ENCODE measurements around the gene SPEG. TPM values are rescaled to one million over a fixed set of nuclear protein-coding genes. Genes with fewer than 3 reads are reported as not detected.

Gene SPEG
- total and polyA plus RNA-seq, 10 donors, result 0.74 to 8.2 (median 3.7) TPM

GRCh38 chr2:219506802-219507526, 72.3 kb downstream of the SPEG start:
- no peak overlapping the region for H3K4me3 ChIP-seq
- peaks cover 0 to 43% (median 30%) of the 10 kb centered on the region in 7 donors for H3K27me3 ChIP-seq (replicated peaks in 1 of 7)
- DNase-seq, result no peak
- TF ChIP-seq POLR2A (IDR thresholded peaks at IDR 0.05) (no peak), POLR2AphosphoS5 (IDR thresholded peaks at IDR 0.05) (peak in 1 of 3 donors; percentile 8)
- TF ChIP-seq, protein P1, sequence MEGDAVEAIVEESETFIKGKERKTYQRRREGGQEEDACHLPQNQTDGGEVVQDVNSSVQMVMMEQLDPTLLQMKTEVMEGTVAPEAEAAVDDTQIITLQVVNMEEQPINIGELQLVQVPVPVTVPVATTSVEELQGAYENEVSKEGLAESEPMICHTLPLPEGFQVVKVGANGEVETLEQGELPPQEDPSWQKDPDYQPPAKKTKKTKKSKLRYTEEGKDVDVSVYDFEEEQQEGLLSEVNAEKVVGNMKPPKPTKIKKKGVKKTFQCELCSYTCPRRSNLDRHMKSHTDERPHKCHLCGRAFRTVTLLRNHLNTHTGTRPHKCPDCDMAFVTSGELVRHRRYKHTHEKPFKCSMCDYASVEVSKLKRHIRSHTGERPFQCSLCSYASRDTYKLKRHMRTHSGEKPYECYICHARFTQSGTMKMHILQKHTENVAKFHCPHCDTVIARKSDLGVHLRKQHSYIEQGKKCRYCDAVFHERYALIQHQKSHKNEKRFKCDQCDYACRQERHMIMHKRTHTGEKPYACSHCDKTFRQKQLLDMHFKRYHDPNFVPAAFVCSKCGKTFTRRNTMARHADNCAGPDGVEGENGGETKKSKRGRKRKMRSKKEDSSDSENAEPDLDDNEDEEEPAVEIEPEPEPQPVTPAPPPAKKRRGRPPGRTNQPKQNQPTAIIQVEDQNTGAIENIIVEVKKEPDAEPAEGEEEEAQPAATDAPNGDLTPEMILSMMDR (IDR thresholded peaks at IDR 0.05 in 8 of 11, conservative IDR thresholded peaks at IDR 0.05 in 3 of 11), result no peak
- H3K9me3 ChIP-seq, result no peaks in the 10 kb centered on the region
- WGBS, 5 donors, result 87 to 89% (median 88%) methylated on average over 11 to 17 of the region's 17 CpGs
- H3K27ac ChIP-seq, result no peak overlapping the region
- peaks cover 0 to 62% (median 53%) of the 10 kb centered on the region in 6 donors for H3K36me3 ChIP-seq
- peaks cover 4 to 29% (median 18%) of the 10 kb centered on the region in 6 donors for H3K4me1 ChIP-seq
- intact Hi-C loops (cut with DNase I; ENCODE audit: low total_unique reads), result no loop called here

DNA sequence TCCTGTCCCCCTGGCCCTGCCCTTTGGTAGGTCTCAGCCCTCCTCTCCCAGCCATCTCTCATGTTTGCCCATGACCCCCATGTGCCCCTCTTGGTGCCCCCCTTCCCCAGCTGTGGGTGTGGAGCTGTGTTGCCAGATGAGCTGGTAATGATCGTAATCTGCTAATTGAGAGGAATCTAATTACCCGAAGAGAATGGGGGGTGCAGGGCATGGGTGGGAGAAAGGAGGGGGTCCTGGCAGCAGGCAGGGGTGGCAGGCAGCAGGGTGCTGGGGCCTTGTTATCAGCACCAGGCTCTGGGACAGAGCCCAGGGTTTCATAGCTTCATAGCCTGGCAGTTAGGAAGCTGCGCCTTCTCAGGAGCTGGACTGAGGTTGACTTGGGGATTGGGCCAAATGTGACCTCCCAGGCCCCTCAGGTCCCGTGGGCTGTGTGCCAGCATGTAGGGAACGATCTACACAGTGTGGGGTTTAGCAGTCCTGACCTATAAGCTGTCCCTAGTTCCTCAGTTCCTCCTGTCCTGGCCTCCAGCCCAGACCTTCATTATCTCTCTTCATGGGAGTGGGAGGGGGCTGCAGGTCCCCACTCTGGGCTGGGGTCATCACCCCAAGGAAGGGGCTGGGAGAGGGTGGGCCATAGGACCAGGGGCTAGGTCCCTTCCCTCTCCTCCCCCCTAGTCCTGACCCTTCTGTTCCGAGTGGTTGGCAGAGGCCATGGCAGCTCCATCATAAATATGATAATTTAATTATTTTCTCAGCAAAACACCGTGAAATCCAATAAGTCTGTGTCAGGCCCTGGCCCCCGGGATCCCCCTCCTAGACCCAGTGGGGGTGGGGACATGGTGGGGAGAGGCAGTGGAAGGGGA, 73.2 kb downstream of the SPEG start:
- Histone ChIP-seq H3K27ac (no peak overlapping the region), H3K27me3 (replicated peaks in 1 of 7) (peaks cover 0 to 51% (median 39%) of the 10 kb centered on the region in 7 donors), H3K9me3 (no peaks in the 10 kb centered on the region), H3K36me3 (peaks cover 0 to 54% (median 49%) of the 10 kb centered on the region in 6 donors), H3K4me3 (no peak overlapping the region), H3K4me1 (peaks cover 4 to 33% (median 19%) of the 10 kb centered on the region in 6 donors)
- TF ChIP-seq POLR2A (IDR thresholded peaks at IDR 0.05) (no peak), POLR2AphosphoS5 (IDR thresholded peaks at IDR 0.05) (no peak)
- TF ChIP-seq, protein P1 (IDR thresholded peaks at IDR 0.05 in 8 of 11, conservative IDR thresholded peaks at IDR 0.05 in 3 of 11), result no peak
- no peak for DNase-seq
- WGBS, 5 donors, result 68 to 73% (median 72%) methylated on average over 6 to 8 of the region's 8 CpGs
- intact Hi-C loops (cut with DNase I; ENCODE audit: low total_unique reads), result no loop called here

GRCh38 chr2:219508444-219508734, 73.7 kb downstream of the SPEG start:
- Histone ChIP-seq H3K36me3 (peaks cover 0 to 48% (median 44%) of the 10 kb centered on the region in 6 donors), H3K4me1 (peaks cover 4 to 36% (median 19%) of the 10 kb centered on the region in 6 donors), H3K4me3 (no peak overlapping the region), H3K27ac (no peak overlapping the region), H3K9me3 (no peaks in the 10 kb centered on the region), H3K27me3 (replicated peaks in 1 of 7) (peaks cover 0 to 57% (median 44%) of the 10 kb centered on the region in 7 donors)
- intact Hi-C loops (cut with DNase I; ENCODE audit: low total_unique reads), result no loop called here
- 58 to 81% (median 68%) methylated on average over 4 of the region's 4 CpGs for WGBS, 5 donors
- TF ChIP-seq POLR2AphosphoS5 (IDR thresholded peaks at IDR 0.05), result no peak
- no peak for TF ChIP-seq POLR2A (IDR thresholded peaks at IDR 0.05)
- TF ChIP-seq, protein P1 (IDR thresholded peaks at IDR 0.05 in 8 of 11, conservative IDR thresholded peaks at IDR 0.05 in 3 of 11), result no peak
- no peak for DNase-seq
